Fibroblast of mammary gland (primary cell): ENCODE data around the gene KIF22.

Experiments
- DNase-seq: peaks from one replicate; pipeline ENCODE4 v3.0.0-alpha.2; 2010; ENCODE audit warnings: low read depth
- H3K4me3 ChIP-seq: 2 replicates; pipeline ENCODE4 v1.5.1; 2011; ENCODE audit warnings: low read depth, mild to moderate bottlenecking, low read length, moderate library complexity; ENCODE audit not compliant: control insufficient read depth
- TF ChIP-seq, protein P1 (sequence below): conservative IDR thresholded peaks from 2 replicates; pipeline ENCODE4 v1.5.1; 2011; ENCODE audit warnings: low read depth, low read length, inconsistent platforms; ENCODE audit not compliant: control insufficient read depth, insufficient read depth

The KIF22 gene

DNA sequence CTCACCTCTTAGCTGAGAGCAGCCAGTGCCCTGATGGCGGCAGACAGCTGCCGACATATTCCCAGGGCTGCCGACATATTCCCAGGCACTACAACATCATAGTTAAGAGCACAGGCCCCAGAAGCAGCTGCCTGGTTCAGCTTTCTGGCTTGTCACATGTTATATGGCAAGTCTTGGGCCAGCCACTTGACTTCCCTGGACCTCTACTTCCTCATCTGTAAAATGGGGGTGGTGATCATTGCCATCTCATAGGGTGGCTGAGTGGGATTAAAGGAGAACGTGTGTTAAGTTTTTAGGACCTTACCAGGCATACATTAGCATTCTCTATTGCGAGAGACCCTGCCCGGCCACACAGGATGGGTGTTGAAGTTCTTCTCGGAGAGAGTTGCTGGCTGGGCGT, 53.4 kb downstream of the KIF22 start:
- H3K4me3 ChIP-seq: no peak overlapping the region
- DNase-seq: no peak
- TF ChIP-seq, protein P1, sequence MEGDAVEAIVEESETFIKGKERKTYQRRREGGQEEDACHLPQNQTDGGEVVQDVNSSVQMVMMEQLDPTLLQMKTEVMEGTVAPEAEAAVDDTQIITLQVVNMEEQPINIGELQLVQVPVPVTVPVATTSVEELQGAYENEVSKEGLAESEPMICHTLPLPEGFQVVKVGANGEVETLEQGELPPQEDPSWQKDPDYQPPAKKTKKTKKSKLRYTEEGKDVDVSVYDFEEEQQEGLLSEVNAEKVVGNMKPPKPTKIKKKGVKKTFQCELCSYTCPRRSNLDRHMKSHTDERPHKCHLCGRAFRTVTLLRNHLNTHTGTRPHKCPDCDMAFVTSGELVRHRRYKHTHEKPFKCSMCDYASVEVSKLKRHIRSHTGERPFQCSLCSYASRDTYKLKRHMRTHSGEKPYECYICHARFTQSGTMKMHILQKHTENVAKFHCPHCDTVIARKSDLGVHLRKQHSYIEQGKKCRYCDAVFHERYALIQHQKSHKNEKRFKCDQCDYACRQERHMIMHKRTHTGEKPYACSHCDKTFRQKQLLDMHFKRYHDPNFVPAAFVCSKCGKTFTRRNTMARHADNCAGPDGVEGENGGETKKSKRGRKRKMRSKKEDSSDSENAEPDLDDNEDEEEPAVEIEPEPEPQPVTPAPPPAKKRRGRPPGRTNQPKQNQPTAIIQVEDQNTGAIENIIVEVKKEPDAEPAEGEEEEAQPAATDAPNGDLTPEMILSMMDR: no peak

DNA sequence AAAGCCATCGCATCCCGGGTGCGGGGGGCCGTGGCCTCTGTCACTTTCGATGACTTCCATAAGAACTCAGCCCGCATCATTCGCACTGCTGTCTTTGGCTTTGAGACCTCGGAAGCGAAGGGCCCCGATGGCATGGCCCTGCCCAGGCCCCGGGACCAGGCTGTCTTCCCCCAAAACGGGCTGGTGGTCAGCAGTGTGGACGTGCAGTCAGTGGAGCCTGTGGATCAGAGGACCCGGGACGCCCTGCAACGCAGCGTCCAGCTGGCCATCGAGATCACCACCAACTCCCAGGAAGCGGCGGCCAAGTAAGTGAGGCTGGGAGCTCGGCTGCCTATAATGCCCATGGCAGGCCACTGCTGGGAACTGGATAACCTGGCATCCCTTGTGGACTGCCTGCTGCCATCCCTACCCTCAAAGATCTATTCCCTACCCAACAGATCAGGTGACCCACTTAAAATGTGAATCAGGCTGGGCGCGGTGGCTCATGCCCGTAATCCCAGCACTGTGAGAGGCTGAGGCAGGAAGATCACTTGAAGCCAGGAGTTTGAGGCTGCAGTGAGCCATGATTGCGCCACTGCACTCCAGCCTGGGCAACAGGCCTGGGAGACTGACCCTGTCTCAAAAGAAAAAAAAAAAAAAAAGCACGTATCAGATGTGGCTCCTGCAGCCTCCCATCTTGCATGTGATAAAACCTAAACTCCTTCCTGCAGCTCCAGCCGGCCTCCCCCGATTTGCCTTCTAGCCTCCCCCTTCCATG, 54.2 kb downstream of the KIF22 start:
- no peak overlapping the region for H3K4me3 ChIP-seq
- peak; percentile 71 for DNase-seq
- TF ChIP-seq, protein P1: no peak

- DNase-seq: no peak
- H3K4me3 ChIP-seq: no peak overlapping the region
- TF ChIP-seq, protein P1: no peak
These were observed 55.1 kb downstream of the KIF22 start for GRCh38 chr16:29845656-29846055.

GRCh38 chr16:29848420-29849297, 58.1 kb downstream of the KIF22 start:
- DNase-seq: peak; percentile 71
- TF ChIP-seq, protein P1: peak; percentile 93
- H3K4me3 ChIP-seq: no peak overlapping the region

GRCh38 chr16:29849505-29849904, 59.0 kb downstream of the KIF22 start:
- TF ChIP-seq, protein P1: no peak
- H3K4me3 ChIP-seq: no peak overlapping the region
- DNase-seq: no peak

- no peak overlapping the region for H3K4me3 ChIP-seq
- DNase-seq: no peak
- TF ChIP-seq, protein P1: no peak
These were observed 60.4 kb downstream of the KIF22 start for GRCh38 chr16:29850998-29851397.
